ENCODE results near the gene GPD1L.

- TF ChIP-seq CTCF (IDR thresholded peaks at IDR 0.05) (no peak), POLR2A (IDR thresholded peaks at IDR 0.05) (no peak)
Measured at GRCh38 chr3:32100465-32100864, 6.0 kb upstream of the GPD1L start.

Measured in heart left ventricle (tissue), 13 donors.